Measurements from ENCODE around the gene DEPDC4.
"Not testable (repeated sequence)": the region's sequence is repeated elsewhere in the genome, so short reads cannot be mapped to it uniquely, and the experiment has no call there.

Gene DEPDC4

GRCh38 chr12:100238801-100239200 is 28.1 kb downstream of the DEPDC4 start:
- Histone ChIP-seq H3K36me3 (ENCODE audit: control insufficient read depth, insufficient read depth, low read length) (no peaks in the 10 kb centered on the region), H3K27ac (ENCODE audit: low read length) (no peak overlapping the region), H3K27me3 (ENCODE audit: control insufficient read depth, insufficient read depth, low read length) (no peaks in the 10 kb centered on the region), H3K4me1 (ENCODE audit: control insufficient read depth, insufficient read depth, low read length) (no peaks in the 10 kb centered on the region), H3K9me3 (ENCODE audit: control insufficient read depth, insufficient read depth, low read length) (no peaks in the 10 kb centered on the region), H3K4me3 (ENCODE audit: low read length) (no peak overlapping the region)
- WGBS (ENCODE audit: insufficient coverage, insufficient read length) = no CpG with 5 or more reads among the region's 3 CpGs
- DNase-seq (ENCODE audit: low read depth, low spot score) = no peak

GRCh38 chr12:100234591-100235304 is 32.1 kb downstream of the DEPDC4 start:
- no peaks in the 10 kb centered on the region for H3K9me3 ChIP-seq (ENCODE audit: control insufficient read depth, insufficient read depth, low read length)
- H3K27me3 ChIP-seq (ENCODE audit: control insufficient read depth, insufficient read depth, low read length) = no peaks in the 10 kb centered on the region
- DNase-seq (ENCODE audit: low read depth, low spot score) = peak; percentile 11
- H3K4me1 ChIP-seq (ENCODE audit: control insufficient read depth, insufficient read depth, low read length) = no peaks in the 10 kb centered on the region
- H3K27ac ChIP-seq (ENCODE audit: low read length) = no peak overlapping the region
- no peaks in the 10 kb centered on the region for H3K36me3 ChIP-seq (ENCODE audit: control insufficient read depth, insufficient read depth, low read length)
- H3K4me3 ChIP-seq (ENCODE audit: low read length) = no peak overlapping the region
- WGBS (ENCODE audit: insufficient coverage, insufficient read length) = no CpG with 5 or more reads among the region's 7 CpGs

- Histone ChIP-seq H3K4me3 (ENCODE audit: low read length) (no peak overlapping the region), H3K27me3 (ENCODE audit: control insufficient read depth, insufficient read depth, low read length) (no peaks in the 10 kb centered on the region), H3K9me3 (ENCODE audit: control insufficient read depth, insufficient read depth, low read length) (no peaks in the 10 kb centered on the region), H3K36me3 (ENCODE audit: control insufficient read depth, insufficient read depth, low read length) (no peaks in the 10 kb centered on the region), H3K4me1 (ENCODE audit: control insufficient read depth, insufficient read depth, low read length) (no peaks in the 10 kb centered on the region), H3K27ac (ENCODE audit: low read length) (no peak overlapping the region)
- WGBS (ENCODE audit: insufficient coverage, insufficient read length) = no CpG with 5 or more reads among the region's 3 CpGs
- no peak for DNase-seq (ENCODE audit: low read depth, low spot score)
Observed at GRCh38 chr12:100234166-100234565, 32.7 kb downstream of the DEPDC4 start.

GRCh38 chr12:100231873-100232272 is 35.0 kb downstream of the DEPDC4 start:
- not testable (repeated sequence) for H3K4me3 ChIP-seq (ENCODE audit: low read length); H3K27ac ChIP-seq (ENCODE audit: low read length); H3K4me1 ChIP-seq (ENCODE audit: control insufficient read depth, insufficient read depth, low read length); H3K27me3 ChIP-seq (ENCODE audit: control insufficient read depth, insufficient read depth, low read length); H3K36me3 ChIP-seq (ENCODE audit: control insufficient read depth, insufficient read depth, low read length); H3K9me3 ChIP-seq (ENCODE audit: control insufficient read depth, insufficient read depth, low read length); DNase-seq (ENCODE audit: low read depth, low spot score)
- WGBS (ENCODE audit: insufficient coverage, insufficient read length) = no CpG with 5 or more reads among the region's 3 CpGs

- Histone ChIP-seq H3K36me3 (ENCODE audit: control insufficient read depth, insufficient read depth, low read length) (peaks cover 2% of the 10 kb centered on the region; the same call in 1 of the 2 replicates), H3K4me1 (ENCODE audit: control insufficient read depth, insufficient read depth, low read length) (no peaks in the 10 kb centered on the region), H3K4me3 (ENCODE audit: low read length) (no peak overlapping the region), H3K9me3 (ENCODE audit: control insufficient read depth, insufficient read depth, low read length) (no peaks in the 10 kb centered on the region), H3K27me3 (ENCODE audit: control insufficient read depth, insufficient read depth, low read length) (no peaks in the 10 kb centered on the region), H3K27ac (ENCODE audit: low read length) (no peak overlapping the region)
- no peak for DNase-seq (ENCODE audit: low read depth, low spot score)
- WGBS (ENCODE audit: insufficient coverage, insufficient read length) = no CpG with 5 or more reads among the region's 4 CpGs
Observed at GRCh38 chr12:100229876-100230275, 37.0 kb downstream of the DEPDC4 start.

- Histone ChIP-seq H3K36me3 (ENCODE audit: control insufficient read depth, insufficient read depth, low read length) (peaks cover 2% of the 10 kb centered on the region; the same call in 1 of the 2 replicates), H3K27me3 (ENCODE audit: control insufficient read depth, insufficient read depth, low read length) (no peaks in the 10 kb centered on the region), H3K27ac (ENCODE audit: low read length) (no peak overlapping the region), H3K9me3 (ENCODE audit: control insufficient read depth, insufficient read depth, low read length) (no peaks in the 10 kb centered on the region), H3K4me1 (ENCODE audit: control insufficient read depth, insufficient read depth, low read length) (no peaks in the 10 kb centered on the region), H3K4me3 (ENCODE audit: low read length) (no peak overlapping the region)
- DNase-seq (ENCODE audit: low read depth, low spot score) = no peak
- no CpG with 5 or more reads among the region's 5 CpGs for WGBS (ENCODE audit: insufficient coverage, insufficient read length)
Observed at GRCh38 chr12:100229036-100229635, 37.7 kb downstream of the DEPDC4 start.

GRCh38 chr12:100225491-100225890 is 41.4 kb downstream of the DEPDC4 start:
- Histone ChIP-seq H3K4me1 (ENCODE audit: control insufficient read depth, insufficient read depth, low read length) (no peaks in the 10 kb centered on the region), H3K27me3 (ENCODE audit: control insufficient read depth, insufficient read depth, low read length) (no peaks in the 10 kb centered on the region), H3K4me3 (ENCODE audit: low read length) (no peak overlapping the region), H3K36me3 (ENCODE audit: control insufficient read depth, insufficient read depth, low read length) (peaks cover 2% of the 10 kb centered on the region; the same call in 1 of the 2 replicates), H3K27ac (ENCODE audit: low read length) (no peak overlapping the region), H3K9me3 (ENCODE audit: control insufficient read depth, insufficient read depth, low read length) (no peaks in the 10 kb centered on the region)
- no peak for DNase-seq (ENCODE audit: low read depth, low spot score)

GRCh38 chr12:100222173-100222572 is 44.7 kb downstream of the DEPDC4 start:
- H3K4me3 ChIP-seq (ENCODE audit: low read length); H3K27me3 ChIP-seq (ENCODE audit: control insufficient read depth, insufficient read depth, low read length); H3K27ac ChIP-seq (ENCODE audit: low read length); DNase-seq (ENCODE audit: low read depth, low spot score); H3K4me1 ChIP-seq (ENCODE audit: control insufficient read depth, insufficient read depth, low read length); H3K36me3 ChIP-seq (ENCODE audit: control insufficient read depth, insufficient read depth, low read length); H3K9me3 ChIP-seq (ENCODE audit: control insufficient read depth, insufficient read depth, low read length): not testable (repeated sequence)
- WGBS (ENCODE audit: insufficient coverage, insufficient read length) = no CpG with 5 or more reads among the region's 6 CpGs

- H3K27ac ChIP-seq (ENCODE audit: low read length) = no peak overlapping the region
- H3K36me3 ChIP-seq (ENCODE audit: control insufficient read depth, insufficient read depth, low read length) = peaks cover 4% of the 10 kb centered on the region; the same call in 1 of the 2 replicates
- H3K4me3 ChIP-seq (ENCODE audit: low read length) = no peak overlapping the region
- H3K4me1 ChIP-seq (ENCODE audit: control insufficient read depth, insufficient read depth, low read length) = no peaks in the 10 kb centered on the region
- WGBS (ENCODE audit: insufficient coverage, insufficient read length) = no CpG with 5 or more reads among the region's 3 CpGs
- DNase-seq (ENCODE audit: low read depth, low spot score) = no peak
- no peaks in the 10 kb centered on the region for H3K27me3 ChIP-seq (ENCODE audit: control insufficient read depth, insufficient read depth, low read length)
- H3K9me3 ChIP-seq (ENCODE audit: control insufficient read depth, insufficient read depth, low read length) = no peaks in the 10 kb centered on the region
Observed at GRCh38 chr12:100221523-100221922, 45.4 kb downstream of the DEPDC4 start.

- Histone ChIP-seq H3K27ac (ENCODE audit: low read length) (no peak overlapping the region), H3K27me3 (ENCODE audit: control insufficient read depth, insufficient read depth, low read length) (no peaks in the 10 kb centered on the region), H3K36me3 (ENCODE audit: control insufficient read depth, insufficient read depth, low read length) (peaks cover 2% of the 10 kb centered on the region; the same call in 1 of the 2 replicates), H3K4me1 (ENCODE audit: control insufficient read depth, insufficient read depth, low read length) (no peaks in the 10 kb centered on the region), H3K4me3 (ENCODE audit: low read length) (no peak overlapping the region), H3K9me3 (ENCODE audit: control insufficient read depth, insufficient read depth, low read length) (no peaks in the 10 kb centered on the region)
- WGBS (ENCODE audit: insufficient coverage, insufficient read length) = no CpG with 5 or more reads among the region's 5 CpGs
- no peak for DNase-seq (ENCODE audit: low read depth, low spot score)
Observed at GRCh38 chr12:100219328-100220109, 47.4 kb downstream of the DEPDC4 start.

All from iPS DF 6.9 (cell line).